ENCODE results near the gene POU3F1. TPM values are rescaled to one million over a fixed set of nuclear protein-coding genes. Genes with fewer than 3 reads are reported as not detected.

Gene POU3F1
- total RNA-seq, 4 donors from 2014 or later: not detected

GRCh38 chr1:38064197-38064903, 17.8 kb upstream of the POU3F1 start:
- no peak for DNase-seq
- H3K36me3 ChIP-seq: no peaks in the 10 kb centered on the region
- no peak overlapping the region for H3K27ac ChIP-seq
- no peak overlapping the region for H3K4me3 ChIP-seq
- H3K27me3 ChIP-seq: no peaks in the 10 kb centered on the region
- no peaks in the 10 kb centered on the region for H3K9me3 ChIP-seq
- TF ChIP-seq CTCF (IDR thresholded peaks at IDR 0.05) (no peak), POLR2A (IDR thresholded peaks at IDR 0.05) (no peak)
- H3K4me1 ChIP-seq: no peaks in the 10 kb centered on the region

DNA sequence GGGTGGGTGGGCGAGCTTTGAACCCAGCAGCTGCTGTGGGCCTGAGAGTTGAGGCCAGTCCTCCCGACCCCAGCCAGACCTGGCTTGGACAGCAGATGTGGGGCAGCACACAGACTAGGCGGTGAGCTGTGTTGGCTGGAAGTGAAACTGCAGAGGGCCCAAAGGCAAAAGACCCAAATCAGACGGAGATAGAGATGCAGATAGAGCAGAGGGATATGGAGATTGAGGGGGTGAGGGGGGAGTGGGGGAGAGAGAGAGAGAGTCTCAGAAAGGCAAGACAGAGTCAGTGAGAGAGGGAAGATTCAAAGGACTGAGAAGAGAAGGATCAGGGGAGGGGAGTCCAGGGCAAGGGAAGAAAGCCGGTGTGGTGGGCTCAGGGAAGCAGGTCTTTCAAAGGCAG, 17.0 kb upstream of the POU3F1 start:
- no peak for DNase-seq
- no peaks in the 10 kb centered on the region for H3K36me3 ChIP-seq
- TF ChIP-seq CTCF (IDR thresholded peaks at IDR 0.05) (no peak), POLR2A (IDR thresholded peaks at IDR 0.05) (no peak)
- no peaks in the 10 kb centered on the region for H3K4me1 ChIP-seq
- H3K9me3 ChIP-seq: no peaks in the 10 kb centered on the region
- no peaks in the 10 kb centered on the region for H3K27me3 ChIP-seq
- no peak overlapping the region for H3K4me3 ChIP-seq
- H3K27ac ChIP-seq: no peak overlapping the region

DNA sequence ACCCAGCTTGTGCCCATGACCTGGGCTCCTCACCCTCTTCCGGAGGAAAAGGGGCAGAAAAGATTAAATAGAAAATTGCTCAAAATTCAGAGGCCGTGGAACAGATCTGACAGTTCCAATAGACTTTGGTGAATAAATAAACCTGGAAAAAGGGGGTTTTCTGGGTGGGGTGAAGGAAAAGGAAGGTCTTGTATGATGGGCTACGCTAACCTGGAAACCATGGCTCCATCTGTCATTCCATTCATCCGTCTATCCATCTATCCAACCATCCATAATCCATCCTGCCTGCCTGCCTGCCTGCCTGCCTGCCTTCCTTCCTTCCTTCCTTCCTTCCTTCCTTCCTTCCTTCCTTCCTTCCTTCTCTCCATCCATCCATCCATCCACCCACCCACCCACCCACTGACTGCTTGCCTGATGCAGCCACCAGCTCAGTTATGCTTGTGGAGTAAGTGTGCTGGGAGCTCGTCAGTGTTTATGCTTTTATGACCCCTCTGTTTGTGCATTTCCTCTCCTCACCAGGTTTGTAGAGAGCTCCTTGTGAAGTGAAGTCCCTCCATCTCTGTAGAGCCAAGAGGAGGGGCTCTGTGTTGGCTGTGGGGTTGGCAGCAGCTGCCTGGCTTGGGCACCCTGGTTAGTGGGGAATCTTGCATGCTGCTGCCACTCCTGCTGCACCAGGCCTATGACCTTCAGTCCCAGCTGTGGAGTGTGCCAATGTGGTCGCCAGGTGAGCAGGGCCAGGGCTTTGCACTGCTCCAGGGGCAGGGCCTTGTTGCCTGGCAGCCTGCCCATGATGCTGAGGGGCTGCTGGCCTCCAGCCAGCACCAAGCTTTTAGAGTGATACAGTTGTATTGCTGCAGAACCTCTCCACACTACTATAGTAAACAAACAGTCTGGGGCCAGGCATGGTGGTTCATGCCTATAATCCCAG, 16.0 kb upstream of the POU3F1 start:
- Histone ChIP-seq H3K9me3 (no peaks in the 10 kb centered on the region), H3K27me3 (no peaks in the 10 kb centered on the region), H3K4me1 (no peaks in the 10 kb centered on the region), H3K27ac (no peak overlapping the region), H3K36me3 (no peaks in the 10 kb centered on the region), H3K4me3 (no peak overlapping the region)
- no peak for TF ChIP-seq CTCF (IDR thresholded peaks at IDR 0.05)
- no peak for TF ChIP-seq POLR2A (IDR thresholded peaks at IDR 0.05)
- DNase-seq: no peak

DNA sequence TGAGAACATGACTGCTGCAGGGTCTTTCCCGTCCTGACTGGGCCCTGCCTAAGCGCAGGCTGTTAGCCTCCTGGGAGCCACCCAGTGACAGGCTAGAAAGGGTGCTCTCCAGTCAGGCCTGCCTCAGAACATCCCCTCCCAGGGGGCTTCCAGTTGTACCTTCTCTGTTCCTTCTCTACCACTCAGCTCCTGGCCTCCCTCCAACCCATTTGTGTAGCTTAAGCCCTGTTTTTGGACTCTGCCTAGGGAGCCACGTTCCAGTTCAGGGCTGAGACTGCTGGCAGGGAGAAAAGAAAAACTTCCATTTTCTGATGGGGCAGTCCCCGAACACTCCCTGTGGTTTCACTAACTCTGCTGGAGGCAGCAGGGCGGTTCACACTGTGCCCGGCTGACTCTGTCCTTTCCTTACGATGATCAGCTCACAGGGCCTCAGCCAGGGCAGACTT, 15.3 kb upstream of the POU3F1 start:
- no peaks in the 10 kb centered on the region for H3K9me3 ChIP-seq
- H3K4me3 ChIP-seq: no peak overlapping the region
- H3K27ac ChIP-seq: no peak overlapping the region
- H3K36me3 ChIP-seq: no peaks in the 10 kb centered on the region
- DNase-seq: no peak
- no peaks in the 10 kb centered on the region for H3K27me3 ChIP-seq
- TF ChIP-seq POLR2A (IDR thresholded peaks at IDR 0.05) (no peak), CTCF (IDR thresholded peaks at IDR 0.05) (no peak)
- no peaks in the 10 kb centered on the region for H3K4me1 ChIP-seq

- Histone ChIP-seq H3K27ac (no peak overlapping the region), H3K36me3 (no peaks in the 10 kb centered on the region), H3K27me3 (no peaks in the 10 kb centered on the region), H3K4me3 (no peak overlapping the region), H3K4me1 (no peaks in the 10 kb centered on the region), H3K9me3 (no peaks in the 10 kb centered on the region)
- TF ChIP-seq CTCF (IDR thresholded peaks at IDR 0.05) (no peak), POLR2A (IDR thresholded peaks at IDR 0.05) (no peak)
- DNase-seq: no peak
Measured at GRCh38 chr1:38061290-38061689, 14.7 kb upstream of the POU3F1 start.

Data from Peyer's patch (tissue), 4 donors.